SKM-1 treated with dmso at 0.1 percent for 144 hours (cell line): Measurements from ENCODE around the gene DPP4.
A peak's percentile ranks its signal among the peaks of the same experiment; 100 is the strongest.

ENCODE experiments used
- DNase-seq: peaks from one replicate; lab custom pipeline; 2025; ENCODE audit not compliant: unreplicated experiment; lab: John Stamatoyannopoulos, UW

DPP4 gene

GRCh38 chr2:162021516-162022058 is 52.4 kb downstream of the DPP4 start:
- DNase-seq, result no peak

DNA sequence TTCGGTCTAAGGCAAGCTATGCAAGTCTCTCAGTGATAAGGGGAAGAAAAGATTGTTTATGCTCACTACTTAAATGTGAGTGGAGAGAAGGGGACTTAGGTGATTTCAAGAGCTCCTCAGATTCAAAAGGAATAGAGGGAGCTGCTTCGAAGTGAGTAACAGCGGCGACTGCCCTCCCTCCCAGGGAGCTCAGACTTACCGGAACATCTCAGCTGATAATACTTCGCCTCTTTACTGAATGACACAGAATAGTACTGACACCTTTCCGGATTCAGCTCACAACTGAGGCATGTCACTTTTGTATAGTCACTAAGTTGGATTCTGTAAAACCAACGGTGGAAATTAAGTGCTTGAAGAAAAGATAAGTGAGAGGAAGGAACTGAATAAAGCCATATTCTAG is 55.5 kb downstream of the DPP4 start:
- no peak for DNase-seq

- DNase-seq, result no peak
Measured at GRCh38 chr2:162017233-162017632, 56.8 kb downstream of the DPP4 start.

GRCh38 chr2:162016080-162016479 is 57.9 kb downstream of the DPP4 start:
- DNase-seq, result no peak

DNA sequence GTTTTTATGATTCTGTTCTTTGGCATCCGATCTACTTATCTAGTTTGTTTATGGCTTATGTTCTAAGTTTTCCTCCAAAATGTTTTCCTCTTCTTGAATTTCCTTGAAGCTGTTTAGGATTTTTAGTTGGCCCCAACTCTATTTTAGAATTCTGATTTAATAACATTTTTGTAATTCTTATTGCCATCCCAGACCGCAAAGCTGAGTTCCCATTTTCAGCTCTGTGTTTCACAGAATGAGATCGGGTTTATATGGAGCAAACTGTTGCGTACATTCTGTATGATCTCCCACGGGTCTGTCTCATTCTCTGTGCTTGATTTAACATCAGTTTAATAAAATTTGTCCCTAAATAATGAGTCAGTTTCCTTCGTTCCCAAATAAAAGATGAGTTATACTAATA is 59.3 kb downstream of the DPP4 start:
- DNase-seq, result no peak

DNA sequence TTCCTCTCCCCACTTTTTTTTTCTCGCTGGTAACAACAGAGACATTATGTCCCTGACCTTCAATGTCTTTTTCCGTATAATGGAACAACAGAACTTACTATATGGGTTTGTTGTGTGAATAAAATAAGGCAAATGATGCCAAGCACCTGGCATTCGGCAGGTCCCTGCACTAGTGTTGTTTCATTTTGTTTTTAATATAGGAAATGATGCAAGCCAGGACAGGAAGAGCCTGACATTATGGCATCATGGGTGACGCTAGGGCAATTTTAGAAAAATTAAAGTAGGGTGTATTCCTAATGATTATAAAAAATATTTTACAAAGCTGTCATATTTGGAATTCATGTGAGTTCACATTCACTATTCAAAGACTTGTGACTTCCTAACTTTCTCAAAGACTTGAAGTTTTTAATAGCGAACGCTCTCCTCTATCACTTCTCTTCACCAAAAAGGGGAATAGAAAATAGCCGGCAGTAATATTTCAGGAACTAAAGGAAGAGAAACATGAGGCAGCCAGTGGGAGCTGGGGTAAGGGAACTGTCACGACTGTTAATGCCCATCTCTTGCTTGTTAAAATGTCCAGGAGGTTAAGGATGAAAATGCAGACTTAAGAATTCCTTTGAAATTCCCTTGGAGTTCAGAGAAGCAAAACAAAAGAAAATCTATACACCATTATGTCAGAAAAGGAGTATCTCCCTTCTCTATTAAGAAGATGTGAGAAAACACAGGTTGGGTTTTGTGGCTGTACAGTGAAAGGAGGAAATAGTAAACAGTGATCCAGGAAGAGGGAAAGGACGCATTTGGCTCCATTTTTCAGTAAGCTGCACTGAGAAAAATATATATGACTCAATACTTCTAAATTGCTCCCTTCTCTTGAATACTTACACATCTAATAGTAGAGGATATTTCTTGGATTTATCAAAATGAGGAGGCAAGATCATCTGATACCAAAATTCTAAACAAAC is 60.2 kb downstream of the DPP4 start:
- DNase-seq, result peak; percentile 35

GRCh38 chr2:162012565-162013058 is 61.4 kb downstream of the DPP4 start:
- DNase-seq, result no peak

GRCh38 chr2:162011706-162012564 is 62.1 kb downstream of the DPP4 start:
- DNase-seq, result no peak

- no peak for DNase-seq
Measured at GRCh38 chr2:162009543-162009942, 64.5 kb downstream of the DPP4 start.

- DNase-seq, result no peak
Measured at GRCh38 chr2:162007447-162008040, 66.5 kb downstream of the DPP4 start.

GRCh38 chr2:162006337-162006736 is 67.7 kb downstream of the DPP4 start:
- DNase-seq, result no peak

GRCh38 chr2:162004031-162004430 is 70.0 kb downstream of the DPP4 start:
- no peak for DNase-seq

DNA sequence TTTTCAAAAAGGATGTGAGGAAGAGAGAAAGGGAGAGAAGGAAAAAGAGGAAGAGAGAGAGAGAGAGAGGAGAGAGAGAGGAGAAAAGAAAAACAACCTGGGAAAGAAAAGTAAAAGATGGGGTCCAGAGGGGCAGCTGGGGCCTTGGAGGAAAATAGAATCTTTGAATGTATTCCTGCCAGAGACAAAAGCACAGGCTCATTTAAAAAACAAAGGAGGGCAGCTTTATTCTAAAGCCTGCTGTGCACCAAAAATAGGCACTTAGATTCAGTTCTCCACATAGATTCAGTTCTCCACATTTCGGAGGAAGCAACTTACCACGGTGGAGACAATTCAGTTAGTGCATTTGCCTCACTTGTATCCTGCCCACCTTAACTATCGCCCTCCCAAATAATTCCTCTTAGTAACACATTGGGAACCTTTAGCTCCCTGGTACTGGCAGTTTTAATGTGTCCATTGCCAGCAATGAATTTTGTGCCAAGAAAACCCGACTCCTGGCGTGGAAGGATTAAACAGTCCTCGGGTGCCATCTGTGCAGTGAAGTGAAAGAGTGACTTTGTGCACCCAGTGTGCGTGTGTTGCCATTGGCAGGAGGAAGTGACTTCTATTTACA is 71.3 kb downstream of the DPP4 start:
- DNase-seq, result no peak

GRCh38 chr2:162000431-162000830 is 73.6 kb downstream of the DPP4 start:
- DNase-seq, result no peak

- no peak for DNase-seq
Measured at GRCh38 chr2:161999321-161999720, 74.7 kb downstream of the DPP4 start.

GRCh38 chr2:161998857-161999256 is 75.2 kb downstream of the DPP4 start:
- no peak for DNase-seq

GRCh38 chr2:161997916-161998471 is 76.0 kb downstream of the DPP4 start:
- no peak for DNase-seq

DNA sequence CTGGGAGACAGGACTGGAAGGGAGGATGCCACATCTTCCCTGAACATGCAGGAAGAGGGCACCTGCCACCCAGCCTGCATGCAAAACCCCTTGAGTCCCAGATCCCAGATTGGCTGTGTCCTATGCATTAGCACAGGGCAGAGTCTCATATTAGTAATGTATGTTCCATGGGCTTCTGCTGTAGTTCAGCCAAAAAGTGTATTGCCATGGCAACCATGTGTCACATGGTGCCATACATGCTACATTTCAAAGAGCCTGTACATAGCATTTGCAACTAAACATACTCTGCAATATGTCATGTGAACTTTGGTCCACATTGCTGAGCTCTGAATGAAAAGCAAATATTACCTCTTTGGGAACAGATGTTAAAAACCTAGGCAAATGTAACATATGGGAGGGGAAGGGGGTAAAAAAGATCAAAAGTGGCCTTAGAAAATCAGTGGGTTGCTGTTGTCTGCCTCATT is 78.4 kb downstream of the DPP4 start:
- no peak for DNase-seq

- no peak for DNase-seq
Measured at GRCh38 chr2:161994761-161995520, 79.1 kb downstream of the DPP4 start.
